Measurements from ENCODE around the gene SPIRE1. TPM values are rescaled to one million over a fixed set of nuclear protein-coding genes. Genes with fewer than 3 reads are reported as not detected.

The SPIRE1 gene
- total RNA-seq, 1 donor from 2014 or later: 16.9 TPM

DNA sequence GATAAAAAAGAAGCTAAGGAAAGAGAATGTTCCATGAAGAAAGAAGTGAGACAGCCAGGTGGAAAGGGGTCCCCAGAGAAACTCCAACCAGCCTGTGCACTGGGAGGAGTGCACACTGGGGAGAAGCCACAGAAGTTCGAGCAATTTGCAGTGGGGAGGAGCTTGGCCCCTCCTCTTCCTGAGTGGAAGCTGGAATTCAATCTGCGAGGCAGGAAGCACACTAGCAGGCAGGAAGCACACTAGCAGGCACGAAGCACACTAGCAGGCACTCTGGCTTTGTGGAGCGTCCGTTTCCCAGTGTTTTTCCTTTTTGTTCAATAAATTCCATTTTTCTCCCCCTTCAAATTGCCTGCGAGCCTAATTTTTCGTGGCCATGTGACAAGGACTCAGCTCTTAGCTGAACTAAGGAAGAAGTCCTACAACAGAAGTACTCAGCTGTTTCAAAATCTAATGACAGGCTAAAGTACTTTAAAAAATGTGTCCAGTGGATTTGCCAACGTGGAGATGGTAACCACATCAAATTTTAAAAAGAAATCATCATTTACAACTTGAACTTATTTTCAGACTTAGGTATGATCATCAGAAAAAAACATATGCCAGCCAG, 21.4 kb upstream of the SPIRE1 start:
- H3K27ac ChIP-seq: peak overlapping the region; percentile 71 to 79
- DNase-seq (ENCODE audit: low spot score in 2 of 2): peak in 1 of 2 donors; percentile 73
- H3K4me3 ChIP-seq: peak overlapping the region in 1 of 2 donors; percentile 54
- H3K36me3 ChIP-seq: peaks cover 4 to 18% of the 10 kb centered on the region in 2 donors
- intact Hi-C loops (cut with DNase I): no loop called here
- H3K4me1 ChIP-seq: no peaks in the 10 kb centered on the region
- H3K27me3 ChIP-seq: no peaks in the 10 kb centered on the region
- H3K9me3 ChIP-seq: no peaks in the 10 kb centered on the region
- TF ChIP-seq, protein P1, sequence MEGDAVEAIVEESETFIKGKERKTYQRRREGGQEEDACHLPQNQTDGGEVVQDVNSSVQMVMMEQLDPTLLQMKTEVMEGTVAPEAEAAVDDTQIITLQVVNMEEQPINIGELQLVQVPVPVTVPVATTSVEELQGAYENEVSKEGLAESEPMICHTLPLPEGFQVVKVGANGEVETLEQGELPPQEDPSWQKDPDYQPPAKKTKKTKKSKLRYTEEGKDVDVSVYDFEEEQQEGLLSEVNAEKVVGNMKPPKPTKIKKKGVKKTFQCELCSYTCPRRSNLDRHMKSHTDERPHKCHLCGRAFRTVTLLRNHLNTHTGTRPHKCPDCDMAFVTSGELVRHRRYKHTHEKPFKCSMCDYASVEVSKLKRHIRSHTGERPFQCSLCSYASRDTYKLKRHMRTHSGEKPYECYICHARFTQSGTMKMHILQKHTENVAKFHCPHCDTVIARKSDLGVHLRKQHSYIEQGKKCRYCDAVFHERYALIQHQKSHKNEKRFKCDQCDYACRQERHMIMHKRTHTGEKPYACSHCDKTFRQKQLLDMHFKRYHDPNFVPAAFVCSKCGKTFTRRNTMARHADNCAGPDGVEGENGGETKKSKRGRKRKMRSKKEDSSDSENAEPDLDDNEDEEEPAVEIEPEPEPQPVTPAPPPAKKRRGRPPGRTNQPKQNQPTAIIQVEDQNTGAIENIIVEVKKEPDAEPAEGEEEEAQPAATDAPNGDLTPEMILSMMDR (IDR thresholded peaks at IDR 0.05): no peak

DNA sequence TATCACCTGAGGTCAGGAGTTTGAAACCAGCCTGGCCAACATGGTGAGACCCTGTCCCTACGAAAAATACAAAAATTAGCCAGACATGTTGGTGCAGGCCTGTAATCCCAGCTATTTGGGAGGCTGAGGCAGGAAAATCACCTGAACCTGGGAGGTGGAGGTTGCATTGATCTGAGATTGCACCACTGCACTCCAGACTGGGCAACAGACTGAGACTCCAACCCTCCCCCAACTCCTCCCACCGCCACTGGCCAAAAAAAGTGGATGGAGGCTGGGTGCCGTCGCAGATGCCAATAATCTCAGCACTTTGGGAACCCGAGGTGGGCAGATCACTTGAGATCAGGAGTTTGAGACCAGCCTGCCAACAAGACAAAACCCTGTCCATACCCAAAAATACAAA, 10.1 kb upstream of the SPIRE1 start:
- Histone ChIP-seq H3K4me3 (no peak overlapping the region), H3K4me1 (no peaks in the 10 kb centered on the region), H3K36me3 (peaks cover 2 to 7% of the 10 kb centered on the region in 2 donors), H3K27me3 (no peaks in the 10 kb centered on the region), H3K9me3 (no peaks in the 10 kb centered on the region), H3K27ac (no peak overlapping the region)
- DNase-seq (ENCODE audit: low spot score in 2 of 2): no peak
- TF ChIP-seq, protein P1 (IDR thresholded peaks at IDR 0.05): no peak
- intact Hi-C loops (cut with DNase I): no loop called here

DNA sequence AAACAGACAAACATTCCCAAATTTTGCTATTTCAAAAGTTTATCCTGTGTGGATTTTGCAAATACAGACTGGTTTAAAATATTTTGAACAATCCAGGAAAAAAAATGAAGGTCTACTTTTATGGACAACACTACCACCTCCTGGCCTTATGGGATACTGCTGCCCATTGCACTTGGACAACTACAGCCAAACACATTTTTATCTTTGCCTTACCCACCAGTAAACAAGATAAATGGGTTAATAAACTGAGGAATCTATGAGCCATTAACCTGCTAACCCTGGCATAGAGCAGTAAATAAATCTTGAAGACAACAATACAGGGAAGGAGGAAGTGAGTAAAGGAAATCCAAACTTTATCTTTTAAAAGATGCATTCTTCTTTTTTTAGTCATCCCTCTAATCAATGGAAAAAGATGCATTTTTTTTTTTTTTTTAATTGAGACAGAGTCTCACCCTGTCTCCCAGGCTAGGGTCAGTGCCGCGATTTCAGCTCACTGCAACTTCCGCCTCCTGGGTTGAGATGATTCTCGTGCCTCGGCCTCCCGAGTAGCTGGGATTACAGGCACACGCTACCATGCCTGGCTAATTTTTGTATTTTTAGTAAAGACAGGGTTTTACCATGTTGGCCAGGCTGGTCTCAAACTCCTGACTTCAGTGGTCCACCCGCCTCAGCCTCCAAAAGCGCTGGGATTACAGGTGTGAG, 2.1 kb upstream of the SPIRE1 start:
- intact Hi-C loops (cut with DNase I): loop anchor here (1.0 to 5.0 kb wide), 5 partner anchors 63 to 388 kb away; no protein-coding TSS in a partner anchor
- Histone ChIP-seq H3K36me3 (peaks cover 0 to 3% of the 10 kb centered on the region in 2 donors), H3K9me3 (no peaks in the 10 kb centered on the region), H3K4me1 (peaks cover 0 to 10% of the 10 kb centered on the region in 2 donors), H3K27ac (no peak overlapping the region), H3K4me3 (no peak overlapping the region), H3K27me3 (no peaks in the 10 kb centered on the region)
- DNase-seq (ENCODE audit: low spot score in 2 of 2): peak in 1 of 2 donors; percentile 71
- TF ChIP-seq, protein P1 (IDR thresholded peaks at IDR 0.05): peak; percentile 77 to 88 (median 84)

DNA sequence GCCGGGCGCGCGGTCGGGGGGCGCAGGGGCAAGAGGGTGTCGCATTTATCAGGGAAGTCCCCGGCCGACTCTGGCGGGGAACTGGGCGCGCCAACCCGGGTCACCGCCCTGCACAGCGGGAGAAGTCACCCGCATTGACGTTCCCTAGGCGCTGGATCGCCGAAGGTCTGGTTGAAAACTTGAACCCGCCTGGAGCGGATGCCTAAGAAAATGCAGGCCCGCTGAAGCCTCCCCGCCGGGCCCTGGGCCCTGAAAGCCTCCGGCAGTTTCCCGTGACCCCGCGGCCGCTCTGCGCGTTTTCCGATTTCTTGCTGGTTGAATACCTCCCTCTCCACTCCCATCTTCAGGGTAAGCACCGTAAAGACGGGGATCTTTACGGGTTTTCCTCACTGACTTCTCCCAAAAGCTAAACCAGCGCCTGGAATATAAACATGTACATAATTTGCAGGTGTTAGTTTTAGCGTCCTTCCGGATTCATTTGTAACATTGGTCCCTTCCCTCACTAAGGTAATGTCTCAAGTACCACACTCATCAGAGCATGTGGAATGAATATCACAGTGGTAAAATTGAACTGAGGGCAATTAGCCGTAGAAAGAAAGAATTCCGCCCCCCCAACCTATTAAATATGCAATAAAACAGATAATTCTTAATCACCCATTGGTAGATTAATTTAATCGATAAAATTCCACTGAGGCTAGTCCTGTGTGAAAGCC, 675 bp upstream of the SPIRE1 start:
- intact Hi-C loops (cut with DNase I): loop anchor here (1.0 to 5.0 kb wide), 5 partner anchors 61 to 386 kb away; partner anchors contain the start of gene AFG3L2
- peak overlapping the region; percentile 99 to 100 for H3K27ac ChIP-seq
- H3K9me3 ChIP-seq: no peaks in the 10 kb centered on the region
- no peak for DNase-seq (ENCODE audit: low spot score in 2 of 2)
- H3K36me3 ChIP-seq: peaks cover 0 to 2% of the 10 kb centered on the region in 2 donors
- TF ChIP-seq, protein P1 (IDR thresholded peaks at IDR 0.05): no peak
- H3K4me3 ChIP-seq: peak overlapping the region; percentile 91 to 94
- H3K4me1 ChIP-seq: peaks cover 0 to 19% of the 10 kb centered on the region in 2 donors
- H3K27me3 ChIP-seq: no peaks in the 10 kb centered on the region

DNA sequence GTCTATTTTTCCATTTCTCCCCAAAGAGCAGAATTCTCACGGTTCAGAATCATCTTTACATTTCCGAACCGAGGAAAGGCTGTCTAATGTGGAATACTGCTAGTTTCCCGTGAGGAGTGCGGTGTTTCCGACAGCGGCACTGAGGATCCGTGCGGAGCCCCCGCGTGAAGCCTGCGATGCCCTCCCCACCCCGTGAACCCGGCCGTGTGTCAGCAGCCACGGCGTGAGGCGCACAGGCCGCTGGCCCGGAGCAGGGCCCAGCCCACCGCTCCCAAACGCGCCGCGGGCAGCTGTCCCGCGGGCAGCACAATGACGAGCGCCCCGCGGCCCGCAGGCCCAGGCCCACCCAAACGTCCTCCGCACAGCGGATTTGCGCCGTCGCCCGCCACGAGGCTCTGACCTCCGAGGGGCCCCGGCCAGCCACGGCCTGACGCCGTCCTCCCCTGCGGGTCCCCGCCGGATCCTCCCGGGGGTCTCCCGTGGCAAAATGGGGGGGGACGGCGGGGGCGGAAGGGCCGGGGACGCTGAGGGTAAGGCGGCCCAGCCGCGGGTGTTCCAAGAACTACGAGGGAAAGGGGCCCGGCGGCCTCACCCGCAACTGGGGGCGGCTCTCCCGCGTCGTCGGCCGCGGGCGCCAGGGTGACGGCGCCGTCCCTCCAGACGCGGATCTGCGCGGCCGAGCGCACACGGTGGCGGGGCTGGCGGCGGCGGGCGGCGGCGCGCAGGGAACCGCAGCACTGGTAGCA, 796 bp downstream of the SPIRE1 start:
- intact Hi-C loops (cut with DNase I): loop anchor here (1.0 to 5.0 kb wide), 6 partner anchors 60 to 385 kb away; partner anchors contain the start of gene PRELID3A
- Histone ChIP-seq H3K9me3 (no peaks in the 10 kb centered on the region), H3K27ac (peak overlapping the region; percentile 99 to 100), H3K4me1 (peaks cover 0 to 27% of the 10 kb centered on the region in 2 donors), H3K36me3 (no peaks in the 10 kb centered on the region), H3K27me3 (no peaks in the 10 kb centered on the region), H3K4me3 (peak overlapping the region; percentile 91 to 94)
- TF ChIP-seq, protein P1 (IDR thresholded peaks at IDR 0.05): no peak
- peak in 1 of 2 donors; percentile 73 for DNase-seq (ENCODE audit: low spot score in 2 of 2)

Data from ascending aorta (tissue), 2 donors.